ENCODE measurements around the gene S1PR4.

The S1PR4 gene, protein sequence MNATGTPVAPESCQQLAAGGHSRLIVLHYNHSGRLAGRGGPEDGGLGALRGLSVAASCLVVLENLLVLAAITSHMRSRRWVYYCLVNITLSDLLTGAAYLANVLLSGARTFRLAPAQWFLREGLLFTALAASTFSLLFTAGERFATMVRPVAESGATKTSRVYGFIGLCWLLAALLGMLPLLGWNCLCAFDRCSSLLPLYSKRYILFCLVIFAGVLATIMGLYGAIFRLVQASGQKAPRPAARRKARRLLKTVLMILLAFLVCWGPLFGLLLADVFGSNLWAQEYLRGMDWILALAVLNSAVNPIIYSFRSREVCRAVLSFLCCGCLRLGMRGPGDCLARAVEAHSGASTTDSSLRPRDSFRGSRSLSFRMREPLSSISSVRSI

GRCh38 chr19:3178377-3178972 is at the start of gene S1PR4:
Gene S1PR4, plus strand, starts transcription at chr19:3178769. Its CDS starts 24 bp downstream, at chr19:3178793.
- no peak for TF ChIP-seq CTCF (conservative IDR thresholded peaks at IDR 0.05; ENCODE audit: low read depth, low read length)
- DNase-seq (ENCODE audit: low read depth) = no peak
- no peak within 1 kb of the TSS for H3K4me3 ChIP-seq (ENCODE audit: low read depth, low read length)

DNA sequence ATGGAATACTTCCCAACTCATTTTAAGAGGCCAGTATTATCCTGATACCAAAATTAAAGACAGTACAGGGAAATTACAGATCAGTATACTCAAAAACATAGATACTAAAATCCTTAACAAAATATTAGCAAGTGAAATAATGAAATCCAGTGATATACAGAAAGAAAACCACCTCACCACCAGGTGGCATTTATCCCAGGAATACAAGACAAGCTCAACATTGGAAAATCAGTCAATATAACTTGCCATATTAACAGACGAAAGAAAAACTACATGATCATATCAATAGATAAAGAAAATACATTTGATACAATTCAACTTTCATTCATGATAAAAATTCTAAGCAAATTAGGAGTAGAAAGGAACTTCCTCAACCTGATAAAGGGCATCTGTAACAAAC is 49.5 kb upstream of the S1PR4 start:
- H3K4me3 ChIP-seq (ENCODE audit: low read depth, low read length) = no peak overlapping the region
- DNase-seq (ENCODE audit: low read depth) = peak; percentile 86
- peak; percentile 57 for TF ChIP-seq CTCF (conservative IDR thresholded peaks at IDR 0.05; ENCODE audit: low read depth, low read length)

DNA sequence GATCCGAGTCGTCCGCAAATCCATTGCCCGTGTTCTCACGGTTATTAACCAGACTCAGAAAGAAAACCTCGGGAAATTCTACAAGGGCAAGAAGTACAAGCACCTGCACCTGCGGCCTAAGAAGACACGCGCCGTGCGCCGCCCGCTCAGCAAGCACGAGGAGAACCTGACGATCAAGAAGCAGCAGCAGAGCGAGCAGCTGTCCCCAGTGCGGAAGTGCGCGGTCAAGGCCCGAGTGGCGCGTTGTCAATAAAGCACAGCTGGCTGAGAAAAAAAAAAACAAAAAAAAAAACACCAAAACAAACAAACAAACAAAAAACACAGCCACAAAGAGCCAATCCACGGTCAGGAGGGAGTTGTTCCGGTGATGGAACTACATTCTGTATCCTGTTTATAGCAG is 47.4 kb upstream of the S1PR4 start:
- no peak for DNase-seq (ENCODE audit: low read depth)
- no peak overlapping the region for H3K4me3 ChIP-seq (ENCODE audit: low read depth, low read length)
- no peak for TF ChIP-seq CTCF (conservative IDR thresholded peaks at IDR 0.05; ENCODE audit: low read depth, low read length)

DNA sequence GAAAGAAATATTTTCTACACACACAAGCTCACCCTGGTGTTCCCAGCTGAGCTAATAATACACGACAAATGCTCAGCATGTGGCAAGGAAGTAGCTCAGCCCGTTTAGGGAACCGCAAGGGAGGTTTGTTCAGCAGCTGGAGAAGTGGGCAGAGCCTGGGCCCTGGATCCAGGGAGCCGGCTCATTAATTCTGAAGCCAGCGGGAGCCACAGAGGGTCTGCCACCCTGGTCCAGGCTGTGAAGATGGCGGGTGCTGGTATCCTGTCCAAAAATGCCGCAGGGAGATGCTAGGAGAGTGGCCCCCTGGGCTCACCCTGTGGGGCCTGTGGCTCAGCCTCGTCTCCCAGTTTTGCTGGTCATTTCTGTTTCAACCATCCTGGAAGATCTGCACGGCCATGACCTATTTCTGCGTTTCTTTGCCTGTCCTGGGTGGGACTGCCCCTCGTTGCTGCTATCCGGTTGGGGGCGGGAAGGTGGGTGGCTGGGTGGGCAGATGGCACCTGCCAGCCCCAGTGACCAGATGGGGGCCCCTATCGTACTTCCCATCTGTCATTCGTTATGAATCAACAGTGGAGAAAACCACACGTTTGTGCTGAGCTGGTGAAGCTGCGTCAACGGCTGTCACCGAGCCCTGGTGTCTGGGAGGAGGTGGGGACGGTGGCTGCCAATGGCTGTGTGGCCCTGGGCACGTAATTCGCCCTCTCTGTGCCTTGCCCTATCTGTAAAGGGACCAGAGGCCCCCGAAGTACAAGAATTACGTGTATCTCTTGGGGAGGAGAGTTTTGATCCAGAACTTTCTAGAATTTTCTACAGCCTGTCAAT is 45.4 kb upstream of the S1PR4 start:
- TF ChIP-seq CTCF (conservative IDR thresholded peaks at IDR 0.05; ENCODE audit: low read depth, low read length) = no peak
- peak; percentile 85 for DNase-seq (ENCODE audit: low read depth)
- H3K4me3 ChIP-seq (ENCODE audit: low read depth, low read length) = no peak overlapping the region

- DNase-seq (ENCODE audit: low read depth) = no peak
- H3K4me3 ChIP-seq (ENCODE audit: low read depth, low read length) = no peak overlapping the region
- TF ChIP-seq CTCF (conservative IDR thresholded peaks at IDR 0.05; ENCODE audit: low read depth, low read length) = no peak
Measured at GRCh38 chr19:3133793-3134116, 44.8 kb upstream of the S1PR4 start.

DNA sequence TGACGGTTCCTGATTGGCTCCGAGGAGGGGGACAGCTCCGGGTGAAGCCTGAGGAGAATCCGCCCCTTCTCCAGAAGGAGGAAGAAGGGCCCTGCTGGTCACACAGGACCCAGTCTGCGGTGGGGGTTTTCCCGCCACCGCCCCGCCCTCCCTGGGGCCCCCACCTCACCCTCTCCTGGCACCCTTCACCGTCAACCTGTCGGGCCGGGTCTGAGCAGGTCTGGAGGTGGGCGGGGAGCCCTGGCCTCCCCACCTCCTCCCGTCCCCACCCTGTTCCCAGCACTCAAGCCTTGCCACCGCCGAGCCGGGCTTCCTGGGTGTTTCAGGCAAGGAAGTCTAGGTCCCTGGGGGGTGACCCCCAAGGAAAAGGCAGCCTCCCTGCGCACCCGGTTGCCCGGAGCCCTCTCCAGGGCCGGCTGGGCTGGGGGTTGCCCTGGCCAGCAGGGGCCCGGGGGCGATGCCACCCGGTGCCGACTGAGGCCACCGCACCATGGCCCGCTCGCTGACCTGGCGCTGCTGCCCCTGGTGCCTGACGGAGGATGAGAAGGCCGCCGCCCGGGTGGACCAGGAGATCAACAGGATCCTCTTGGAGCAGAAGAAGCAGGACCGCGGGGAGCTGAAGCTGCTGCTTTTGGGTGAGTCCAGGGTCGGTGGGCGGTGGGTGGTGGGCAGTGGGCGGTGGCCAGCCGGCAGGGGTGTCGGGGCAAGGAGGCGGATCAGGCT is 42.4 kb upstream of the S1PR4 start, which contains the start of gene GNA15:
Gene GNA15 (plus strand): TSS at position 73 of the 723 bp plus-strand sequence. CDS start 418 bp downstream, at position 491.
- TF ChIP-seq CTCF (conservative IDR thresholded peaks at IDR 0.05; ENCODE audit: low read depth, low read length) = no peak
- no peak for DNase-seq (ENCODE audit: low read depth)
- no peak within 1 kb of the TSS for H3K4me3 ChIP-seq (ENCODE audit: low read depth, low read length)
